GM23338 (cell line): ENCODE results near the gene LEMD1. TPM values are rescaled to one million over a fixed set of nuclear protein-coding genes. Genes with fewer than 3 reads are reported as not detected.

Source experiments
- ATAC-seq: fragments of 200-7000 bp; cut with Tn5 transposase; 3 replicates; pipeline ENCODE4 v1.9.1; 2020
- DNase-seq: peaks from one replicate; pipeline ENCODE4 v3.0.0-alpha.2; 2015; ENCODE audit warnings: low spot score
- H2AFZ ChIP-seq: fragments of 200-600 bp; sonication (generic); 2 replicates; pipeline ENCODE4 v1.8.0; 2016; ENCODE audit warnings: antibody characterized with exemption, mild to moderate bottlenecking, moderate library complexity
- H3F3A ChIP-seq: fragments of 200-600 bp; sonication (generic); replicated peaks from 2 replicates; pipeline ENCODE4 v1.8.0; 2017; ENCODE audit warnings: antibody characterized with exemption, mixed run types, low read depth
- H3K27ac ChIP-seq: fragments of 200-600 bp; sonication (generic); 2 replicates; pipeline ENCODE4 v1.6.1; 2016; ENCODE audit warnings: low read depth
- H3K27me3 ChIP-seq: fragments of 200-600 bp; sonication (generic); 2 replicates; pipeline ENCODE4 v1.8.0; 2016; ENCODE audit warnings: mild to moderate bottlenecking, mixed run types, moderate library complexity; ENCODE audit not compliant: insufficient read depth
- H3K36me3 ChIP-seq: fragments of 200-600 bp; sonication (generic); 2 replicates; pipeline ENCODE4 v1.8.0; 2016; ENCODE audit warnings: mild to moderate bottlenecking; ENCODE audit not compliant: insufficient read depth
- H3K4me1 ChIP-seq: fragments of 200-600 bp; sonication (generic); 2 replicates; pipeline ENCODE4 v1.8.0; 2016; ENCODE audit warnings: mild to moderate bottlenecking, moderate library complexity; ENCODE audit not compliant: insufficient read depth
- H3K4me2 ChIP-seq: fragments of 200-600 bp; sonication (generic); 2 replicates; pipeline ENCODE4 v1.7.1; 2017; ENCODE audit warnings: mixed run types
- H3K4me3 ChIP-seq: fragments of 200-600 bp; sonication (generic); 2 replicates; pipeline ENCODE4 v1.6.1; 2016; ENCODE audit warnings: mixed run types
- H3K79me2 ChIP-seq: fragments of 200-600 bp; sonication (generic); replicated peaks from 2 replicates; pipeline ENCODE4 v1.8.0; 2017; ENCODE audit warnings: mild to moderate bottlenecking; ENCODE audit not compliant: insufficient read depth
- H3K9me2 ChIP-seq: fragments of 200-600 bp; sonication (generic); 2 replicates; pipeline ENCODE4 v1.8.0; 2017; ENCODE audit not compliant: insufficient read depth
- H4K20me1 ChIP-seq: fragments of 200-600 bp; sonication (generic); replicated peaks from 2 replicates; pipeline ENCODE4 v1.8.0; 2017; ENCODE audit warnings: mild to moderate bottlenecking; ENCODE audit not compliant: insufficient read depth
- H3K27ac Mint-ChIP-seq: 2 replicates; pipeline ENCODE4 v1.8.0; 2020; ENCODE audit warnings: inconsistent platforms, mild to moderate bottlenecking, moderate library complexity, mixed read lengths
- H3K27me3 Mint-ChIP-seq: 3 replicates; pipeline ENCODE4 v1.8.0; 2022; ENCODE audit warnings: low read depth, mild to moderate bottlenecking, moderate library complexity, mixed read lengths, inconsistent platforms; ENCODE audit not compliant: insufficient read depth, poor library complexity
- H3K36me3 Mint-ChIP-seq: 3 replicates; pipeline ENCODE4 v1.8.0; 2021; ENCODE audit warnings: low read depth, mild to moderate bottlenecking, inconsistent platforms, moderate library complexity, mixed read lengths
- H3K4me1 Mint-ChIP-seq: 3 replicates; pipeline ENCODE4 v1.8.0; 2020; ENCODE audit warnings: mild to moderate bottlenecking, inconsistent platforms, mixed read lengths
- H3K4me3 Mint-ChIP-seq: 3 replicates; pipeline ENCODE4 v1.8.0; 2021; ENCODE audit warnings: moderate library complexity, mild to moderate bottlenecking, inconsistent platforms, mixed read lengths
- H3K9me3 Mint-ChIP-seq: 3 replicates; pipeline ENCODE4 v1.8.0; 2020; ENCODE audit warnings: moderate library complexity, mild to moderate bottlenecking, inconsistent platforms, mixed read lengths
- CREB1 ChIP-seq: fragments of 250-450 bp; sonication (Bioruptor Pico); IDR thresholded peaks from 2 replicates; pipeline ENCODE4 v1.5.0; 2020; ENCODE audit warnings: low read depth, mild to moderate bottlenecking, moderate library complexity
- EZH2 ChIP-seq: fragments of 200-600 bp; sonication (generic); IDR thresholded peaks from one replicate; pipeline ENCODE4 v1.8.0; 2017; ENCODE audit warnings: antibody characterized with exemption, mild to moderate bottlenecking, low read depth; ENCODE audit not compliant: unreplicated experiment
- EZH2phosphoT487 ChIP-seq: fragments of 200-600 bp; sonication (generic); IDR thresholded peaks from one replicate; pipeline ENCODE4 v1.8.1; 2018; ENCODE audit warnings: antibody characterized with exemption; ENCODE audit not compliant: unreplicated experiment
- POLR2AphosphoS5 ChIP-seq: IDR thresholded peaks from 2 replicates; pipeline ENCODE4 v1.6.1; 2016; ENCODE audit warnings: antibody characterized with exemption, low read depth
- REST ChIP-seq: IDR thresholded peaks from one replicate; pipeline ENCODE4 v1.6.1; 2018; ENCODE audit warnings: antibody characterized with exemption; ENCODE audit not compliant: unreplicated experiment
- ZNF331 ChIP-seq: fragments of 250-450 bp; sonication (Bioruptor Pico); IDR thresholded peaks from 2 replicates; pipeline ENCODE4 v1.5.0; 2020; ENCODE audit warnings: low read depth, mild to moderate bottlenecking, moderate library complexity
- polyA plus RNA-seq: library from polyadenylated mRNA; unstranded; fragments of >200 nt; fragmentation: Nextera tagmentation; extraction: Ambion mirVana; gene quantifications from 2 replicates; pipeline ENCODE4 v1.2.1, GENCODE V29; 2016
- total RNA-seq: library from RNA; depleted of rRNA; stranded (reverse); fragments of >200 nt; shearing (Covaris generic); gene quantifications from 2 replicates; pipeline ENCODE4 v1.2.3, GENCODE V29; 2014
- TF ChIP-seq, protein P1 (sequence below), 2 experiments: fragments of 200-600 bp in 1 of 2; sonication (generic) in 1 of 2; conservative IDR thresholded peaks; 2 replicates each; pipeline versions ENCODE4 v1.5.1 to v1.6.1; 2016 to 2017; ENCODE audit warnings: antibody characterized with exemption in 2 of 2, low read depth in 2 of 2, mild to moderate bottlenecking in 2 of 2, moderate library complexity in 1 of 2

LEMD1 gene
- total and polyA plus RNA-seq, 2 experiments from 2014 or later, result 4.7 to 10.7 TPM

GRCh38 chr1:205416322-205416721 lies 5.5 kb downstream of the LEMD1 start:
- H3K4me3 Mint-ChIP-seq, result no peak overlapping the region
- H3K36me3 ChIP-seq, result no peaks in the 10 kb centered on the region
- ATAC-seq (no peak), DNase-seq (no peak)
- H3F3A ChIP-seq, result 0 out of 2 replicates have a peak, but pooled peaks cover 2% of the 10 kb centered on the region
- H3K36me3 Mint-ChIP-seq, result no peaks in the 10 kb centered on the region
- H3K79me2 ChIP-seq, result no peaks in the 10 kb centered on the region
- H3K4me3 ChIP-seq, result no peak overlapping the region
- no peaks in the 10 kb centered on the region for H3K27me3 ChIP-seq
- no peaks in the 10 kb centered on the region for H3K9me3 Mint-ChIP-seq
- no peak overlapping the region for H3K27ac ChIP-seq
- H3K9me2 ChIP-seq, result no peaks in the 10 kb centered on the region
- no peaks in the 10 kb centered on the region for H4K20me1 ChIP-seq
- H3K4me1 Mint-ChIP-seq, result peaks cover 3% of the 10 kb centered on the region; the same call in 2 of the 3 replicates
- H3K4me1 ChIP-seq, result 0 out of 2 replicates have a peak, but pooled peaks cover 10% of the 10 kb centered on the region
- no peak overlapping the region for H3K4me2 ChIP-seq
- H3K27ac Mint-ChIP-seq, result no peak overlapping the region
- peaks cover 12% of the 10 kb centered on the region for H3K27me3 Mint-ChIP-seq
- no peak for TF ChIP-seq REST
- TF ChIP-seq POLR2AphosphoS5, result no peak
- no peak for TF ChIP-seq ZNF331 (CRISPR knock-in tag)
- no peak for TF ChIP-seq EZH2
- H2AFZ ChIP-seq, result no peak overlapping the region; the same call in 1 of the 2 replicates

GRCh38 chr1:205410581-205411298 lies 11.1 kb downstream of the LEMD1 start:
- Histone ChIP-seq H3K36me3 (0 out of 2 replicates have a peak, but pooled peaks cover 4% of the 10 kb centered on the region), H3K4me1 (0 out of 2 replicates have a peak, but pooled peaks cover 10% of the 10 kb centered on the region), H2AFZ (no peak overlapping the region), H3K9me2 (no peaks in the 10 kb centered on the region), H3K27me3 (no peaks in the 10 kb centered on the region), H4K20me1 (no peaks in the 10 kb centered on the region), H3K79me2 (no peaks in the 10 kb centered on the region), H3K4me2 (no peak overlapping the region), H3K4me3 (no peak overlapping the region), H3K27ac (no peak overlapping the region), H3F3A (0 out of 2 replicates have a peak, but pooled peaks cover 2% of the 10 kb centered on the region)
- no peak overlapping the region; the same call in 2 of the 3 replicates for H3K4me3 Mint-ChIP-seq
- peaks cover 17% of the 10 kb centered on the region for H3K27me3 Mint-ChIP-seq
- no peaks in the 10 kb centered on the region; the same call in 1 of the 3 replicates for H3K4me1 Mint-ChIP-seq
- peaks cover 15% of the 10 kb centered on the region; the same call in 2 of the 3 replicates for H3K36me3 Mint-ChIP-seq
- peaks cover 21% of the 10 kb centered on the region for H3K9me3 Mint-ChIP-seq
- H3K27ac Mint-ChIP-seq, result no peak overlapping the region
- ATAC-seq (no peak), DNase-seq (no peak)
- TF ChIP-seq, protein P1, sequence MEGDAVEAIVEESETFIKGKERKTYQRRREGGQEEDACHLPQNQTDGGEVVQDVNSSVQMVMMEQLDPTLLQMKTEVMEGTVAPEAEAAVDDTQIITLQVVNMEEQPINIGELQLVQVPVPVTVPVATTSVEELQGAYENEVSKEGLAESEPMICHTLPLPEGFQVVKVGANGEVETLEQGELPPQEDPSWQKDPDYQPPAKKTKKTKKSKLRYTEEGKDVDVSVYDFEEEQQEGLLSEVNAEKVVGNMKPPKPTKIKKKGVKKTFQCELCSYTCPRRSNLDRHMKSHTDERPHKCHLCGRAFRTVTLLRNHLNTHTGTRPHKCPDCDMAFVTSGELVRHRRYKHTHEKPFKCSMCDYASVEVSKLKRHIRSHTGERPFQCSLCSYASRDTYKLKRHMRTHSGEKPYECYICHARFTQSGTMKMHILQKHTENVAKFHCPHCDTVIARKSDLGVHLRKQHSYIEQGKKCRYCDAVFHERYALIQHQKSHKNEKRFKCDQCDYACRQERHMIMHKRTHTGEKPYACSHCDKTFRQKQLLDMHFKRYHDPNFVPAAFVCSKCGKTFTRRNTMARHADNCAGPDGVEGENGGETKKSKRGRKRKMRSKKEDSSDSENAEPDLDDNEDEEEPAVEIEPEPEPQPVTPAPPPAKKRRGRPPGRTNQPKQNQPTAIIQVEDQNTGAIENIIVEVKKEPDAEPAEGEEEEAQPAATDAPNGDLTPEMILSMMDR (conservative IDR thresholded peaks at IDR 0.05; ENCODE audit: low read depth in 2 of 2), result no peak
- no peak for TF ChIP-seq CREB1 (CRISPR knock-in tag)
- no peak for TF ChIP-seq REST
- TF ChIP-seq POLR2AphosphoS5, result no peak
- no peak for TF ChIP-seq EZH2phosphoT487
